ENCODE data around the gene TBX10. TPM values are rescaled to one million over a fixed set of nuclear protein-coding genes. Genes with fewer than 3 reads are reported as not detected.
"Not testable (repeated sequence)": the region's sequence is repeated elsewhere in the genome, so short reads cannot be mapped to it uniquely, and the experiment has no call there.

TBX10 gene
- total RNA-seq, 1 donor from 2014 or later: not detected

GRCh38 chr11:67632175-67632981 lies 7.2 kb downstream of the TBX10 start:
- DNase-seq (ENCODE audit: extremely low read depth, low read depth, low spot score): no peak

- DNase-seq (ENCODE audit: extremely low read depth, low read depth, low spot score): no peak
These were observed 7.7 kb downstream of the TBX10 start for GRCh38 chr11:67631853-67632174.

- no peak for DNase-seq (ENCODE audit: extremely low read depth, low read depth, low spot score)
These were observed 8.2 kb downstream of the TBX10 start for GRCh38 chr11:67631411-67631810.

- no peak for DNase-seq (ENCODE audit: extremely low read depth, low read depth, low spot score)
These were observed 8.6 kb downstream of the TBX10 start for GRCh38 chr11:67630943-67631331.

GRCh38 chr11:67630228-67630942 lies 9.2 kb downstream of the TBX10 start:
- DNase-seq (ENCODE audit: extremely low read depth, low read depth, low spot score): peak; percentile 37

DNA sequence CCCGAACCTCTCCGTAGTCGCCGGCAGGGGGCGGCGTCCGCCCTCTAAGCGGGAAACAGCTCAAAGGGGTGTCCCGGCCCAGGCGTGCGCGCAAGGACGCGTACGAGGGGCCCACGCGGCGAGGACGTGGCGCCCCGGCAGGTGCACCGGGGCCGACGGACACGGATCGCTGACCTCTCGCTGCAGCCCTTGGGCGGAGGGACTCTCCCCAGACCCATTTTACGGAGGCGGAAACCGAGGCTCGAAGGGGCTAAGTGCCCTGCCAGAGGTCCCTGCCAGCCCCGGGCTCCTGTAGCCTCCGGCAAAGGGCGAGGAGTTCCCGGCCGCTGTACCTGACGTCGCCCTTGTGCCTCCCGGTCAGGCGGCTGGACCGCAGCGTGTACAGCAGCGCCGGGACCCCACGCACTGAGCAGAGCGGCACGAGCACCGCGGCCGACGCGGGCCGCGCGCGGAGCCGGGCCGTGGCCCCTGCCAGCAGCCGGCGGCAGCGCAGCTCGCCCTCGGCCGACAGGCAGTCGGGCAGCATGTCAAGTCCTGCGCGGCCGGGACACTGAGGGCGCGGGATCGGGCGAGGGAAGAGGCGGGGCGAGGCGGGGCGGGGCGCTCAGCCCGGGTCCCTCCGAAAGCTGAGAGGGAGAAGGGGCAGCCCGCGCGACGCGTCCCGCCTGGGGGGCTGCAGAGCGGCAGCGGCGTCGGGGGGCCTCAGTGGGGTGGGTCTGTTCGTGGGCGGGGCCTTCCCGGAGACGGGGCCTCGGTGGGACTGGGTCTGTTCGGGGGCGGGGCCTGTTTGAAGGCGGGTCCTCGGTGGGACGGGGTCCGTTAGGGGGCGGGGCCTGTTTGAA lies 10.0 kb downstream of the TBX10 start, which contains the start of gene NUDT8:
Gene NUDT8, minus strand, starts transcription at position 552 of the 842 bp plus-strand sequence. Its CDS starts 26 bp downstream, at position 526.
- DNase-seq (ENCODE audit: extremely low read depth, low read depth, low spot score): no peak

DNA sequence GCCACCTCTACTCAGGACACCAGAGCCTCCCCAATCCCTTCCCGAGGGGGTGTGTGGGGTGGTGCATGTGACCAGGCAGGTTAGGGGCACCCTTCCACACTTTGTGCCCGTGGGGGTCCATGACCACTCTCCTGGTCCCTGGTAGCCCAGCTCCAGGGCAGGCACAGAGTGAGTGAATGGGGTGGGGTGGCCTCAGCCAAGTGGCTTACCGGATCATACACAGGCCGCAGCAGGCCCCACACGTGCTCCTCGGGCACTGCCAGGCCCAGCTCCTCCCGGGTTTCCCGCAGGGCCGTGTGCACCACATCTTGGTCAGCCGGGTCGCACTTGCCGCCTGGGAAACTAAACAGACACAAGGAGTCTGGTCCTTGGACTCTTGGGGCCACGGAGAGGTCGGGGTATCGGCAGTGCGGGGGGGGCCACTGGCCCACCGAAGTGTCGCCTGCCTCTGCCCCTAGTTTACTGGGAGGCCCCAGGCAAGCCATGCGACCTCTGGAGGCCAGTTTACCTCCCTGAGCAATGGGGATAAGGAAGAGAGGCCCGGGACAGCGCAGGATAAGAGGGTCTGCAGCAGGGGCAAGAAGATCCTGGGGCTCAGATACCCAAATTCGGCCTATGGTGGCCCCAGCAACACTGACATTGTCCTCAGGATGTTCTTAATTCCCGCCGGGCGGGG lies 10.7 kb downstream of the TBX10 start:
- DNase-seq (ENCODE audit: extremely low read depth, low read depth, low spot score): no peak

DNA sequence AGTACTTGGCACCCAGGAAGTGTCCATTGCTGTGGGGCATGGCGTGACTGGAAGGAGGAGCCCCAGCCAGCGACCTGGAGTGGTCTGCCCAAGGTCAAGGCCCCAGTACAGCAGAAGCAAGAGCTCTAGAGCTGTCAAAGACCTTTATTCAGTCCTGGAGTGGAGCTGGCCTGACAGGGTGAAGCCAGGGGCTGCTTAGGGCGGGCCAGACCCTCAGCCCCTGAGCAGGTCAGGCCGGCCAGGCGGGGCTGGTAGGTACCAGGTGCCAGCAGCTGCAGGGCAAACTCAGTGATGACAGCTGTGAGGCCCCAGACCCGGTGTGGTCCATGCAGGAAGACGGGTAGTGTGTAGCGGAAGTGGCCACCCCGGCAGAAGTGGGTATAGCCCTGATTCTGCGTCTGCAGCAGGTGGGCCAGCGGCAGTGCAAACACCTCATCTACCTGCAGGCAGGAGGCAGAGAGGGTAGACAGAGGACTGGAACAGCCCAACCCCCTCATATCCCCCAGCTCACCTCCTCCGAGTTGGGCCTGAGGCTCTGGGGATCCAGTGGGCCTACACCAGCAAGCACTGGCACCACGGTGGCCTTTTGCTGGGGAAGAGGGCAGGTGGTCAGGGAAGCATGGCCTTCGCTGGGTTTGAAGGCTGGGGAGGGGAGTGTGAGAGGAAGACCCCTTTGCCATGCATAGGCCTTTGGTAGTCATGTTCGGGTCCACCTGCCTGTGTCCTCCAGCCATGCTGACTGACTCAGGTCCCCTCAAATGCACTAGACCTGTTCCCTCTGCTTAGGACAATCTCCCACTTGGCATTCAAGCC lies 11.5 kb downstream of the TBX10 start:
- DNase-seq (ENCODE audit: extremely low read depth, low read depth, low spot score): no peak

DNA sequence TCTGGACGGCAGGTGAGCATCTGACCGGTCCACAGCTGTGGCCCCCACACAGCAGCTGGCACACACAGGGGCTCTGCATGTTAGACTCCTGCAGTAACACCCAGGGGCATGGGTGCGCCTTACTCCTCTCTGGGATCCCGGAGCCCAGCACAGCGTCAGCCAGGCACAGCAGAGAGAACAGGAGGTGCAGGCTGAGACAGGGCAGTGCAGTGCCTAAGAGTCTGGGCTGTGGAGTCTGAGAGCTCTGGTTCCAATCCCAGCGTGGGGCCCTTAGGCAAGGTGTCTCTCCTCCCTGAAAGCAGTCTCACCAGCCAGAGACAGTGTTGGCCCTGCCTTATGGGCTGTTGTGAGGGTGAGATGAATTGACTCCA lies 12.1 kb downstream of the TBX10 start:
- no peak for DNase-seq (ENCODE audit: extremely low read depth, low read depth, low spot score)

DNA sequence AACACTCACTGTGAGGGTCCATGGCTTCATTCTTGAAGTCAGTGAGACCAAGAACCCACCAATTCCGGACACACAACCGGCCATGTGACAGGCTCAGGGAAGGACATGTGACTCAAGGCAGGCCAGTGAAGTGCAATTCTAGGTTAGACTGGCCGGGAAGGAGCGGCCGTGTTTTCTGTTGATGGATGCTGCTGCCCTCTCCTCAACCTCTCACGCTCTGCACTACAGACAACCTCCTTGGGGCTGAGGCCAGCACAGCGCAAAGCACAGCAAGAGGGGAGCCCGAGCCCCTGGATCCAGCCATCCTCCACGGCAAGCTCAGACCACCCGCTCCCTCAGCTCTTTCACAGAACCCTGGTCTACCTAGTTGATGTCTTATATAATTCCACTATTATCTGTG lies 12.6 kb downstream of the TBX10 start:
- DNase-seq (ENCODE audit: extremely low read depth, low read depth, low spot score): no peak

- DNase-seq (ENCODE audit: extremely low read depth, low read depth, low spot score): not testable (repeated sequence)
These were observed 13.3 kb downstream of the TBX10 start for GRCh38 chr11:67626131-67626833.

GRCh38 chr11:67623795-67624194 lies 15.8 kb downstream of the TBX10 start:
- not testable (repeated sequence) for DNase-seq (ENCODE audit: extremely low read depth, low read depth, low spot score)

GRCh38 chr11:67622905-67623304 lies 16.7 kb downstream of the TBX10 start:
- DNase-seq (ENCODE audit: extremely low read depth, low read depth, low spot score): not testable (repeated sequence)

GRCh38 chr11:67621928-67622327 lies 17.6 kb downstream of the TBX10 start:
- not testable (repeated sequence) for DNase-seq (ENCODE audit: extremely low read depth, low read depth, low spot score)

DNA sequence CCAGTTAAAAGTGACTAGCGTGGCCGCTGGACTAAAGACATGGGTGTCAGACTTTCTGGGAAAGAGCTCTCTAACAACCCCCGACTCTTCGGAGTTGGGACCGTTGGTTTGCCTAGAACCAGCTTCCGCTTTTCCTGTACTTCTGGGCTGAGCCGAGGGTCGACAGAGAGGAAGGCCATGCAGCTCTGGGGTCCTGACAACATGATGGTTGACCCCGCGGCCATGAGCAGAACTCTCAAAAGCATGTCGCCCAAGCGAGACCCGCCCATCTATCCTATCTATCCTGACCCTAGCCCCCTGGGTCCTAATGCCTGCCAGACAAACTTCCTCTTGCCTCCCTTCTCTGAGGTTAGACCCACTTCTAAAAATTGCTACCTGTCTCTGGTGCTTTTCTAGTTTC lies 18.9 kb downstream of the TBX10 start:
- not testable (repeated sequence) for DNase-seq (ENCODE audit: extremely low read depth, low read depth, low spot score)

DNA sequence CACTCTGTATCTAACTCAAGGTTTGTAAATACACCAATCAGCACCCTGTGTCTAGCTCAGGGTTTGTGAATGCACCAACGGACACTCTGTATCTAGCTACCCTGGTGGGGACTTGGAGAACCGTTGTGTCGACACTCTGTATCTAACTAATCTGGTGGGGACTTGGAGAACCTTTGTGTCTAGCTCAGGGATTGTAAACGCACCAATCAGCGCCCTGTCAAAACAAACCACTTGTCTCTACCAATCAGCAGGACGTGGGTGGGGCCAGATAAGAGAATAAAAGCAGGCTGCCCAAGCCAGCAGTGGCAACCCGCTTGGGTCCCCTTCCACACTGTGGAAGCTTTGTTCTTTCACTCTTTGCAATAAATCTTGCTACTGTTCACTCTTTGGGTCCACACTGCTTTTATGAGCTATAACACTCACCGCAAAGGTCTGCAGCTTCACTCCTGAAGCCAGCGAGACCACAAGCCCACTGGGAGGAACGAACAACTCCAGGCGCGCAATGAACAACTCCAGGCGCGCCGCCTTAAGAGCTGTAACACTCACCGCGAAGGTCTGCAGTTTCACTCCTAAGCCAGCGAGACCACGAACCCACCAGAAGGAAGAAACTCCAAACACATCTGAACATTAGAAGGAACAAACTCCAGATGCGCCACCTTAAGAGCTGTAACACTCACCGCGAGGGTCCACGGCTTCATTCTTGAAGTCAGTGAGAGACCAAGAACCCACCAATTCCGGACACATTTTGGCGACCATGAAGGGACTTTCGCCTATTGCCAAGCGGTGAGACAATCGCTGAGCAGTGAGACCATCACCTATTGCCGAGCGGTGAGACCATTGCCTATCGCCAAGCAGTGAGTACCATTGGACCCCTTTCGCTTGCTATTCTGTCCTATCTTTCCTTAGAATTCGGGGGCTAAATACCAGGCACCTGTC lies 19.6 kb downstream of the TBX10 start:
- DNase-seq (ENCODE audit: extremely low read depth, low read depth, low spot score): not testable (repeated sequence)

DNA sequence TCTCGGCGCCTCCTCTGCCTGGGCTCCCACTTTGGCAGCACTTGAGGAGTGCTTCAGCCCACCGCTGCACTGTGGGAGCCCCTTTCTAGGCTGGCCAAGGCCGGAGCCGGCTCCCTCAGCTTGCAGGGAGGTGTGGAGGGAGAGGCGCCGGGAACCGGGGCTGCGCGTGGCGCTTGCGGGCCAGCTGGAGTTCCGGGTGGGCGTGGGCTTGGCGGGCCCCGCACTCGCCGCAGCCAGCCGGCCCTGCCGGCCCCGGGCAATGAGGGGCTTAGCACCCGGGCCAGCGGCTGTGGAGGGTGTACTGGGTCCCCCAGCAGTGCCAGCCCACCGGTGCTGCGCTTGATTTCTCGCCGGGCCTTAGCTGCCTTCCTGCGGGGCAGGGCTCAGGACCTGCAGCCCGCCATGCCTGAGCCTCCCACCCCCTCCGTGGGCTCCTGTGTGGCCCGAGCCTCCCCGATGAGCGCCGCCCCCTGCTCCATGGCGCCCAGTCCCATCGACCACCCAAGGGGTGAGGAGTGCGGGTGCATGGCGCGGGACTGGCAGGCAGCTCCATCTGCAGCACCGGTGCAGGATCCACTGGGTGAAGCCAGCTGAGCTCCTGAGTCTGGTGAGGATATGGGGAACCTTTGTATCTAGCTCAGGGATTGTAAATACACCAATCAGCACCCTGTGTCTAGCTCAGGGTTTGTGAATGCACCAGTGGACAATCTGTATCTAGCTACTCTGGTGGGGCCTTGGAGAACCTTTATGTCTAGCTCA lies 20.5 kb downstream of the TBX10 start:
- DNase-seq (ENCODE audit: extremely low read depth, low read depth, low spot score): not testable (repeated sequence)

Data from glomerular endothelial cell (primary cell).